Stimulated activated effector memory CD8-positive, alpha-beta T cell treated with anti-CD3 and anti-CD28 coated beads, Interleukin-12 subunit alpha, Interleukin-12 subunit beta, amount 100 ng/mL, for 72 hours (primary cell): ENCODE measurements around the gene ZYX.
"Not testable (repeated sequence)": the region's sequence is repeated elsewhere in the genome, so short reads cannot be mapped to it uniquely, and the experiment has no call there.

ENCODE experiments used
- ATAC-seq: fragments of 150-1000 bp; cut with Tn5 transposase; 2 replicates; pipeline ENCODE4 v1.10.0; 2021
- DNase-seq, 2 donors: peaks; one replicate each; pipeline ENCODE4 v3.0.0; 2021 to 2022; ENCODE audit warnings: low spot score in 2 of 2
- H3K27ac Mint-ChIP-seq: one replicate; pipeline ENCODE4 v1.8.0; 2022; ENCODE audit warnings: mild to moderate bottlenecking, mixed read lengths
- H3K36me3 Mint-ChIP-seq: one replicate; pipeline ENCODE4 v1.8.0; 2022; ENCODE audit warnings: mild to moderate bottlenecking, mixed read lengths
- H3K4me1 Mint-ChIP-seq: one replicate; pipeline ENCODE4 v1.8.0; 2022; ENCODE audit warnings: mixed read lengths
- H3K4me3 Mint-ChIP-seq: one replicate; pipeline ENCODE4 v1.8.0; 2022; ENCODE audit warnings: mild to moderate bottlenecking, mixed read lengths
- H3K9me3 Mint-ChIP-seq: one replicate; pipeline ENCODE4 v1.8.0; 2022; ENCODE audit warnings: mixed read lengths

ZYX gene

GRCh38 chr7:143411976-143412708 lies 31.0 kb downstream of the ZYX start:
- Mint-ChIP-seq H3K36me3 (peaks cover 7% of the 10 kb centered on the region), H3K4me3 (no peak overlapping the region), H3K9me3 (no peaks in the 10 kb centered on the region), H3K27ac (no peak overlapping the region), H3K4me1 (peaks cover 33% of the 10 kb centered on the region)
- ATAC-seq (no peak), DNase-seq (no peak)

DNA sequence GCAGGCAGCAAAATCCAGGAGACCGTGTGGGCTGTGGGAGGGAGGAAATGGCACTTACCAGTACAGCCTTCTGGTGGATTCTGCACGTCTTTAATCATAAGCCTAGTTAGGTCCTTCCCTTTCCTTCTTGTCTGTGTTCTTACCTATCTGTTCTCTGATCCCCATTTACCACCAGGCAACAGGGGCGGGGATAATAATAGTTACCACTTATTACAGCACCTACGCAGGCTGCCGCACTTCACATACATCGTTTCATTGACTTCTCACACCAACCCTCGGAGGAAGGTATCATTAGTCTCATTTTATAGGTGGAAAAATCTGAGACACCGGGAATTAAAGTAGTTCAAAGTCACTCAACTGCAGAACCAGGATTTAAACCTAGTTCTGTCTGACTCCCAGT lies 32.0 kb downstream of the ZYX start:
- ATAC-seq, result no peak
- no peaks in the 10 kb centered on the region for H3K9me3 Mint-ChIP-seq
- H3K4me3 Mint-ChIP-seq, result no peak overlapping the region
- DNase-seq, result no peak
- H3K36me3 Mint-ChIP-seq, result peaks cover under 1% of the 10 kb centered on the region
- H3K27ac Mint-ChIP-seq, result peak overlapping the region; percentile 23
- peaks cover 23% of the 10 kb centered on the region for H3K4me1 Mint-ChIP-seq

DNA sequence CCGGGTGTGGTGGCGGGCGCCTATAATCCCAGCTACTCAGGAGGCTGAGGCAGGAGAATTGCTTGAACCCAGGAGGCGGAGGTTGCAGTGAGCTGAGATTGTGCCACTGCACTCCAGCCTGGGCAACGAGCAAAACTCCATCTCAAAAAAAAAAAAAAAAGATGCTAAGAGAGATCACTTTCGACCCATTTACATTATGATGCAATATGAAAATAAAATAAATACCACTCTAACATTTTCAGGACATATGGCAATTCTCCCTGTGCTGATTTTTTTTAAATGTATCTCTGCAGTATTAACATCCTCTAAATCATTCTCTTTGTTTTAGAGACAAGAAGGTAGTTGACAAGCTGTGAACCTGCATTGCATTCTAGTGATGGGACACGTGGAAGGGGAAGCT lies 34.1 kb downstream of the ZYX start:
- H3K4me3 Mint-ChIP-seq, DNase-seq, H3K4me1 Mint-ChIP-seq, H3K36me3 Mint-ChIP-seq, H3K27ac Mint-ChIP-seq, H3K9me3 Mint-ChIP-seq, ATAC-seq: not testable (repeated sequence)

DNA sequence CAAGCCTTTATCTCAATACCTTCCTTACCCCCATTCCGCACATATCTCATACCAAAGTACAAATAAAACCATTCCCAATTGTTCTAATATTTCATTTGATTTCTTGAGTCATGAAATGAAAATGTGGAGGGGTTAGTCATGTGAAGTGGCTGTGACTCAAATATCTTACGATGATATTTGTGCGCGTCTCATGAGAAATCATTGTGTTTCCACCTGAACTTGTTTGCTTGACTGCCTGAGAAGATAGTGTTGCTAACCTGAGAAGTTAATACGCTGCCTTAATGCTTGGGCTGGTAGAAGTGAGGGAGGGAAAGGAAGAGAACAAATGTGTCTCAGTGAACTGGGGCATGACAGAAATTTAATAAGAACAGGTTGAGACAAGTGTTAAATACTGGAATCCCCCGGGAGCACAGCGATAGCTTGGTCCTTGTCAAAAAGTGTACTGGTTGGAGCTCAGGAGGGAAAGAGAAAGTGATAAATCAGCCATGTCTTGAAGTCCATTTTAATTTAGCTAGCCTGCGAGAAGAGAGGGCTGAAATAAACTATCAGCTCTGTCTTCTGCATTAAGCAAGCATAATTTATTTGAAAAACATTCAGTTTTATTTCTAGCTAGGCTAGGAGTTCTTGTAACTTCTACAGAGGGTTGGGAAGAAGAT lies 34.7 kb downstream of the ZYX start:
- Mint-ChIP-seq H3K36me3 (no peaks in the 10 kb centered on the region), H3K9me3 (no peaks in the 10 kb centered on the region), H3K4me1 (no peaks in the 10 kb centered on the region), H3K4me3 (no peak overlapping the region), H3K27ac (no peak overlapping the region)
- ATAC-seq (no peak), DNase-seq (no peak)

DNA sequence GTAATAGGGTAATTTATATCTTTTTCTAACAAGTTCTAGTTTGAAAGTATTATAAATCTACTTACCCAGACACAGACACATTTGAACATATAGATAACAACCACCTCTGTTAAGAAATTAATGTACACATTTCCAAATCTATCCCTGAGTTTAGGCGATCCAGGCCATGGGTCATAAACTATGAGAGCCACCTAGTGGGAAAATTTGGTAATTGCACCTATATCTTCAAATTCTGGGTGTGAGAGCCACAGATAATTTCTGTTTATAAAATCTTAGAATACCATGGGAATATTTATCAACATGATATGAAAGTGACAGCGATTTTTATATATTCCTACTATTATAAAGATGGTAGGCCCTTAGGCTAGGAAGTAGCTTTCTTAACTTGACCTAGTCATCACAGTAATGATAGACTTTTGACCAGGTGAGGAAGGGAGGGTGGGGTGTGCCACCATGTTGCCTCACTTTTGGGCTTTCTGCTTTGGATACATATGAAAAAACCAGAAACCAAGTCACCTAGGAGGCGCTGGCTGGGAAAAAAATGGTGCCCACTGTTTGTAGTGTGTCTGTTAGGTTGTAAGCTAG lies 35.5 kb downstream of the ZYX start:
- ATAC-seq (no peak), DNase-seq (no peak)

GRCh38 chr7:143417734-143418383 lies 36.7 kb downstream of the ZYX start:
- Mint-ChIP-seq H3K27ac (peak overlapping the region; percentile 38), H3K36me3 (no peaks in the 10 kb centered on the region), H3K4me1 (no peaks in the 10 kb centered on the region), H3K4me3 (no peak overlapping the region), H3K9me3 (no peaks in the 10 kb centered on the region)
- DNase-seq, result no peak
- ATAC-seq, result peak; percentile 51

More for the DNA sequence above, 35.5 kb downstream of the ZYX start:
- no peak overlapping the region for H3K27ac Mint-ChIP-seq
- no peak overlapping the region for H3K4me3 Mint-ChIP-seq
- no peaks in the 10 kb centered on the region for H3K4me1 Mint-ChIP-seq
- H3K36me3 Mint-ChIP-seq, result no peaks in the 10 kb centered on the region
- no peaks in the 10 kb centered on the region for H3K9me3 Mint-ChIP-seq

- Mint-ChIP-seq H3K36me3 (no peaks in the 10 kb centered on the region), H3K4me3 (no peak overlapping the region), H3K4me1 (no peaks in the 10 kb centered on the region), H3K27ac (peak overlapping the region; percentile 38), H3K9me3 (no peaks in the 10 kb centered on the region)
- no peak for ATAC-seq
- DNase-seq, result no peak
These were observed 37.7 kb downstream of the ZYX start for GRCh38 chr7:143418681-143419458.

DNA sequence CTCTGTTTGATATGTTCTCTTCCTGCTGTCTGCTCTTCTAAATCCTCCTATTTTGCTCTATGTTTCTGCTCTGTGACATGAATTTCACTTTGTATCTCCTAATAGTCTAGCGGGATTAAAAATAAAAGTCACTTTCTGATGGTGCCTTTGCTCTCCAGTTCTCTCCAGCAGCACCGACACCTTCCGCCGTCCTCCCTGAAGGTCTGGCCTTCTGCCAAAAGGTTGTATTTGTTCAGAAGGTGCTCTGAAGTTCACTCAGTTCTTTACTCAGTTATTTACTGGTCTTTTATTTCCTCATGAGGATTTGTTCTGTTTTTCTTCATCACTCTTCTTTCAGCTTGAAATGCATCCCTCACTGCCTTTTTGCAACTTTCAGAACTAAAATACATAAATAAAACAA lies 38.7 kb downstream of the ZYX start:
- Mint-ChIP-seq H3K4me3 (no peak overlapping the region), H3K4me1 (no peaks in the 10 kb centered on the region), H3K9me3 (no peaks in the 10 kb centered on the region), H3K27ac (no peak overlapping the region), H3K36me3 (no peaks in the 10 kb centered on the region)
- ATAC-seq (no peak), DNase-seq (no peak)

GRCh38 chr7:143420624-143421023 lies 39.5 kb downstream of the ZYX start:
- H3K9me3 Mint-ChIP-seq, H3K36me3 Mint-ChIP-seq, H3K4me1 Mint-ChIP-seq, ATAC-seq, H3K27ac Mint-ChIP-seq, DNase-seq, H3K4me3 Mint-ChIP-seq: not testable (repeated sequence)

DNA sequence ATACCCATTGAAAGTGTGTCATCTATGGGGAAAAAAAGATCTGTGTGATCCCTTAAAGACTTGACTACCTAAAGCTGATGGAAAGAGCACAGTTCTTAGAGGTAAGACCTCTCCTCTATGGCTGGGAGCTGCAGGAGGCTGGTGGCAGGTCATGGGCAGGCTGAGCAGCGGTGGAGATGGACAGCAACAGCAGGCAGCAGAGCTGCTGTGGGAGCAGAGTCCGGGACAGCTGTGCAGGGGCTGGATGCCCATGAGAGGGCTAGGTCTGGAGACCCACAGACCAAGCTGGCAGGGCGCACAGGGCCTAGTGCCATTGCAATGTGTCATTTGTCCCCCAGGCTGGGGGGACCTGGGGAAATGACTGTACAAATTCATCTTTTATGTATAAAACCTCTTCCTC lies 40.9 kb downstream of the ZYX start:
- DNase-seq, result no peak
- ATAC-seq, result no peak
- no peaks in the 10 kb centered on the region for H3K9me3 Mint-ChIP-seq
- no peaks in the 10 kb centered on the region for H3K4me1 Mint-ChIP-seq
- no peaks in the 10 kb centered on the region for H3K36me3 Mint-ChIP-seq
- H3K4me3 Mint-ChIP-seq, result no peak overlapping the region
- no peak overlapping the region for H3K27ac Mint-ChIP-seq

- H3K4me3 Mint-ChIP-seq, H3K4me1 Mint-ChIP-seq, H3K9me3 Mint-ChIP-seq, H3K36me3 Mint-ChIP-seq, ATAC-seq, H3K27ac Mint-ChIP-seq, DNase-seq: not testable (repeated sequence)
These were observed 43.3 kb downstream of the ZYX start for GRCh38 chr7:143424476-143424875.

DNA sequence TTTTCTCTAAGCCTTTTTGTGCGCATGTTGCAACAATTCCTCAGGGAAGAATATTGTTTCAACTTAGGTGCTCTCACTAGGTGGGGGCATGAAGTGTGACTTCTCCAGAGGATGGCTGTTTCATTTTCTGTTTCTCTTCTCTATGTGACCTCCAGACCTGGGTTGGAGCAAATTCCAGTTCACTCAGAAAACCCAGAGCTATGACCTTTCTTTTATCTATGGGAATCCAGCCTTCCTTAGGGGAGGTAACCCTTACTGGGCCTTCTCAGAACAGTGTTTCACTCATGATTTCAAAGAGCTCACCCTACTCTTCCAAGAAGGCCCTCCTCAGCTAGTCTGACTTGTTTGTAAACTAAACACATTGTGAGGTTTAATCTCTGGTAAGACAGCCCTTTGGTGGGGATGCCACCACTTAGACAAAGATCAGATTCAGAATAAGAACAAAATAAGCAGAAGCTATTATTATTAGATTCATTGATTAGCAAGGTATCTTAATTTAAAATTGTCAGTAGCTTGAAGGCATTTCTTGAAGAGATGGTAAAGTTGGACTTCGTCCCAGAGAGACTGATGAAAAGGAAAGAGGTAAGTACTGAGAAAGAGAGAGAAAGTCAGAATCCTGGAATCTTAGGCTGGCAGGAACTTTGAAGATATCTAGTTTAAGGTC lies 45.5 kb downstream of the ZYX start:
- peak overlapping the region; percentile 75 for H3K27ac Mint-ChIP-seq
- ATAC-seq, result no peak

DNA sequence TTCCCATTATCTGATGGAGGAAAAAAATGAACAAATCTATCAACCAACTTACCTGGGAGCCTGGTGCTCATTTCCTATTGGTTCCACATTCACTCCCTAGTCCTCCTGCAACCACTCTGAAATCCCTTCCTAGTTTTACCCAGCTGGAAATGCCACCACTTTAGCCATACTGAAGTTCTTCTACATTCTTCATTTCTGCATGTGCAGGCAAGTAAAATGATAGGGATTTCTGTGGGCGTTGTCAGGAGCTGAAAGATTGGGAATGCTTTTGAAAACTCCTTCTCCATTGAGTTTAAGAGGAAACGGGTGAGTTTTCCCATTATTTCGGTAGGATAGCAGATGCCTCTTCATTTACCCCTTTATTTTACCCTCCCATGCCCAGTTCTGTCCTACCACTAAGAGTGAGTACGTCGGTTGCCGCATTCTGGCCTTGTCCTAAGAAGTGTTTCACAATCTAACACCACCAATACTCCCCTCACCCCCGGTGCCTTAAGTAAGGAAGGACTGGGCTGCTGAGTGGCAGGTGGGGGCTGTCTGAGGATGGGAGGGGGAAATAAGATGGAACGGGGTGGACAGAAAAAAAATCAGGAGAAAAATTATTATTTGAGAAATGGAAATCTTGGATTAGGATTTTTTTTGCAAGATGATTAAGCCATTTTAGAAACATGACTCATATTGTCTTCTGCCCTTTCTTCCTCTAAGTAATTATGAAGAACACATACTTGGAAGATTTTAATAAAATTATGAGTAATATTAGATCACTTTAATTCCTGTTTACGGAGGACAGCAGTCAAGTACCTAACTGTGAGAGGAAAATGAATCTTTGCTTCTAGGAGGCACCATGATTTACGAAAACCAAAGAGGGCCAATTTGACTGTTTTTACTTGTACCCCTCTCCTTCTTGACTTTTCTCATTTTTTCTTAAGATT lies 48.9 kb downstream of the ZYX start:
- no peaks in the 10 kb centered on the region for H3K9me3 Mint-ChIP-seq
- no peak for ATAC-seq
- H3K27ac Mint-ChIP-seq, result no peak overlapping the region
- no peaks in the 10 kb centered on the region for H3K36me3 Mint-ChIP-seq
- no peak for DNase-seq
- no peak overlapping the region for H3K4me3 Mint-ChIP-seq
- H3K4me1 Mint-ChIP-seq, result no peaks in the 10 kb centered on the region

More for the DNA sequence above, 45.5 kb downstream of the ZYX start:
- H3K9me3 Mint-ChIP-seq, result no peaks in the 10 kb centered on the region
- no peaks in the 10 kb centered on the region for H3K4me1 Mint-ChIP-seq
- H3K4me3 Mint-ChIP-seq, result no peak overlapping the region
- H3K36me3 Mint-ChIP-seq, result no peaks in the 10 kb centered on the region
- DNase-seq, result no peak

GRCh38 chr7:143431109-143431508 lies 50.0 kb downstream of the ZYX start:
- H3K27ac Mint-ChIP-seq, result no peak overlapping the region
- H3K36me3 Mint-ChIP-seq, result no peaks in the 10 kb centered on the region

More at GRCh38 chr7:143431109-143431508, 50.0 kb downstream of the ZYX start:
- DNase-seq (no peak), ATAC-seq (no peak)
- no peaks in the 10 kb centered on the region for H3K9me3 Mint-ChIP-seq
- no peak overlapping the region for H3K4me3 Mint-ChIP-seq
- no peaks in the 10 kb centered on the region for H3K4me1 Mint-ChIP-seq
